ENCODE results near the gene SAP30BP. TPM values are rescaled to one million over a fixed set of nuclear protein-coding genes. Genes with fewer than 3 reads are reported as not detected.

SAP30BP gene
- total and polyA plus RNA-seq, 2 of the 13 experiments (the other 11 are each of a cell fraction or from before 2014, with no cell fraction given): 67.7 to 99.4 TPM

GRCh38 chr17:75635610-75636202 lies 31.4 kb upstream of the SAP30BP start:
- FAIRE-seq: no peak
- Histone ChIP-seq H3K27ac (ENCODE audit: extremely low read length, insufficient read depth, low read length) (no peak overlapping the region), H3K4me2 (ENCODE audit: low read depth, low read length) (no peak overlapping the region), H3K4me3 (replicated peaks in 1 of 3; ENCODE audit: insufficient read depth in 1 of 3, low read depth in 2 of 3, low read length in 3 of 3) (no peak overlapping the region), H4K20me1 (ENCODE audit: insufficient read depth, low read length) (peaks cover 4% of the 10 kb centered on the region; the same call in 1 of the 2 replicates), H3K4me1 (ENCODE audit: insufficient read depth, low read length) (peaks cover 19% of the 10 kb centered on the region), H3K79me2 (ENCODE audit: insufficient read depth, low read length) (no peaks in the 10 kb centered on the region), H3K9me3 (ENCODE audit: low read length) (no peaks in the 10 kb centered on the region), H3K27me3 (ENCODE audit: control insufficient read depth in 1 of 2, insufficient read depth in 2 of 2, low read length in 2 of 2) (no peaks in the 10 kb centered on the region), H3K9ac (ENCODE audit: insufficient read depth, low read depth, low read length) (no peak overlapping the region), H2AFZ (ENCODE audit: low read length) (no peak overlapping the region), H3K36me3 (replicated peaks in 1 of 2; ENCODE audit: control insufficient read depth in 1 of 2, insufficient read depth in 2 of 2, low read length in 2 of 2) (peaks cover 11 to 18% of the 10 kb centered on the region in 2 experiments; a peak in 4 of 5 replicates)
- no peak for DNase-seq (ENCODE audit: low spot score)
- POLR2A ChIA-PET: no interaction called here
- no TSS peak for BruUV-seq (replicated peaks)
- TF ChIP-seq ZNF775 (CRISPR knock-in tag; IDR thresholded peaks at IDR 0.05; ENCODE audit: borderline replicate concordance) (no peak), HOXD1 (CRISPR knock-in tag; IDR thresholded peaks at IDR 0.05) (no peak), KLF11 (CRISPR knock-in tag; IDR thresholded peaks at IDR 0.05) (no peak), BCL6 (CRISPR knock-in tag; IDR thresholded peaks at IDR 0.05) (no peak), TRIM22 (IDR thresholded peaks at IDR 0.05) (no peak), RFX1 (IDR thresholded peaks at IDR 0.05) (no peak)
- 93% methylated on average over 15 of the region's 16 CpGs for WGBS (ENCODE audit: low lambda C conversion rate)
- in situ Hi-C loops (cut with HindIII; ENCODE audit: extremely low pct_ligation_motif_present, low pct_unique_long_range_greater_than_20kb) (no loop called here), intact Hi-C loops (cut with micrococcal nuclease; ENCODE audit: unreplicated experiment) (no loop called here)
- ATAC-seq: no peak
- CTCF ChIA-PET (ENCODE audit: low intra/inter-chr PET ratio, low total read pairs): no interaction called here

DNA sequence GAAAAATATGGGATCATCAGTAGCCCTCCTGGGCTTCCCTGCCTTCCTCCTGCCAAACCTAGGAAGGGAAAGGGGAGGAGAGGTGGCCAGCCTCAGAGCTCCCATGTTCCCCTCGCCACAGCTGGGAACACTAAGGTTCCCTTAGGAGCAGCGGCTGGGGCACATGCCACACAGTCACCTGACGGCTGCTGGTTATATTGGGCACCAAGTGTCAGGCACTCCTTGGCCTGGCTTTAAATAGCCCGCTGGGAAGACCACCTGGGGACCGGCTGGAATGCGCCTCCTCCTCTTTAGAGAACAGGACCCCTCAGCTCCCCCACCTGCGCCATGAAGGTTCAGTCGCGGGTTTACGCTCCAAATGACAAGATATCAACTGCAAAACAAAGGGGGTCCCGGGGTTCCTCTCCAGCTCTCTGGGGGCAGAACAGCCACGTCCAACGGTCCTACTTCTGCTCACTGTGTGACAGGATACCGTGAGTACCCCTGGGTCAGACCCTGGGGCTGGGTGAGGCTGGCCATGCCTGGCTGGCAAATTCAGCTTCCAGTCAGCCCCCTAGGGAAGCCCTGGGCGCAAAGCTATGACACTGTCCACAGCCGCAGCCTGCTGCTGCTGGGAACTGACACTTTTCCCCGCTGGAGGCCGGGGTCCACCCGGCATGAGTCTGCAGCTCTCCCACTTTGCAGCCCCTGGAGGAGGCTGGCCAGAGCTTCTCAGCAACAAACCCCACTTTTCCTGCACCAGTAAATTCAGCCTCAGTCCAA lies 30.6 kb upstream of the SAP30BP start:
- Histone ChIP-seq H3K36me3 (replicated peaks in 1 of 2; ENCODE audit: control insufficient read depth in 1 of 2, insufficient read depth in 2 of 2, low read length in 2 of 2) (peaks cover 8 to 14% of the 10 kb centered on the region in 2 experiments), H3K27ac (ENCODE audit: extremely low read length, insufficient read depth, low read length) (no peak overlapping the region), H3K79me2 (ENCODE audit: insufficient read depth, low read length) (no peaks in the 10 kb centered on the region), H3K27me3 (ENCODE audit: control insufficient read depth in 1 of 2, insufficient read depth in 2 of 2, low read length in 2 of 2) (no peaks in the 10 kb centered on the region), H2AFZ (ENCODE audit: low read length) (no peak overlapping the region), H3K9me3 (ENCODE audit: low read length) (no peaks in the 10 kb centered on the region), H4K20me1 (ENCODE audit: insufficient read depth, low read length) (peaks cover 4% of the 10 kb centered on the region; the same call in 1 of the 2 replicates), H3K4me2 (ENCODE audit: low read depth, low read length) (no peak overlapping the region), H3K9ac (ENCODE audit: insufficient read depth, low read depth, low read length) (no peak overlapping the region), H3K4me1 (ENCODE audit: insufficient read depth, low read length) (peaks cover 19% of the 10 kb centered on the region), H3K4me3 (replicated peaks in 1 of 3; ENCODE audit: insufficient read depth in 1 of 3, low read depth in 2 of 3, low read length in 3 of 3) (no peak overlapping the region)
- CTCF ChIA-PET (ENCODE audit: low intra/inter-chr PET ratio, low total read pairs): no interaction called here
- in situ Hi-C loops (cut with HindIII; ENCODE audit: extremely low pct_ligation_motif_present, low pct_unique_long_range_greater_than_20kb): no loop called here
- BruUV-seq (replicated peaks): no TSS peak
- FAIRE-seq (no peak), DNase-seq (ENCODE audit: low spot score) (no peak), ATAC-seq (no peak)
- 97% methylated on average over 16 of the region's 19 CpGs for WGBS (ENCODE audit: low lambda C conversion rate)
- intact Hi-C loops (cut with micrococcal nuclease; ENCODE audit: unreplicated experiment): no loop called here
- POLR2A ChIA-PET: no interaction called here
- no peak for TF ChIP-seq SP140L (CRISPR knock-in tag; IDR thresholded peaks at IDR 0.05; ENCODE audit: borderline replicate concordance)
- TF ChIP-seq FOXO1 (CRISPR knock-in tag; IDR thresholded peaks at IDR 0.05): no peak
- no peak for TF ChIP-seq NR0B2 (CRISPR knock-in tag; IDR thresholded peaks at IDR 0.05)
- no peak for TF ChIP-seq CSRNP1 (CRISPR knock-in tag; IDR thresholded peaks at IDR 0.05)
- TF ChIP-seq ZNF775 (CRISPR knock-in tag; IDR thresholded peaks at IDR 0.05; ENCODE audit: borderline replicate concordance): no peak
- TF ChIP-seq, protein P1, sequence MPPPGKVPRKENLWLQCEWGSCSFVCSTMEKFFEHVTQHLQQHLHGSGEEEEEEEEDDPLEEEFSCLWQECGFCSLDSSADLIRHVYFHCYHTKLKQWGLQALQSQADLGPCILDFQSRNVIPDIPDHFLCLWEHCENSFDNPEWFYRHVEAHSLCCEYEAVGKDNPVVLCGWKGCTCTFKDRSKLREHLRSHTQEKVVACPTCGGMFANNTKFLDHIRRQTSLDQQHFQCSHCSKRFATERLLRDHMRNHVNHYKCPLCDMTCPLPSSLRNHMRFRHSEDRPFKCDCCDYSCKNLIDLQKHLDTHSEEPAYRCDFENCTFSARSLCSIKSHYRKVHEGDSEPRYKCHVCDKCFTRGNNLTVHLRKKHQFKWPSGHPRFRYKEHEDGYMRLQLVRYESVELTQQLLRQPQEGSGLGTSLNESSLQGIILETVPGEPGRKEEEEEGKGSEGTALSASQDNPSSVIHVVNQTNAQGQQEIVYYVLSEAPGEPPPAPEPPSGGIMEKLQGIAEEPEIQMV (CRISPR knock-in tag; IDR thresholded peaks at IDR 0.05; ENCODE audit: low read depth): no peak
- TF ChIP-seq ARNT2 (CRISPR knock-in tag; IDR thresholded peaks at IDR 0.05; ENCODE audit: low read depth): no peak
- TF ChIP-seq RBFOX2 (IDR thresholded peaks at IDR 0.05; ENCODE audit: low read depth, low read length): no peak
